HG03469 (cell line): ENCODE data around the gene NRXN3.

Source experiments
- ATAC-seq: cut with Tn5 transposase; IDR thresholded peaks from one replicate; pipeline ENCODE4 v1.9.1; 2021; ENCODE audit warnings: mild to moderate bottlenecking, moderate library complexity, moderate number of reproducible peaks; ENCODE audit not compliant: unreplicated experiment

NRXN3 gene

DNA sequence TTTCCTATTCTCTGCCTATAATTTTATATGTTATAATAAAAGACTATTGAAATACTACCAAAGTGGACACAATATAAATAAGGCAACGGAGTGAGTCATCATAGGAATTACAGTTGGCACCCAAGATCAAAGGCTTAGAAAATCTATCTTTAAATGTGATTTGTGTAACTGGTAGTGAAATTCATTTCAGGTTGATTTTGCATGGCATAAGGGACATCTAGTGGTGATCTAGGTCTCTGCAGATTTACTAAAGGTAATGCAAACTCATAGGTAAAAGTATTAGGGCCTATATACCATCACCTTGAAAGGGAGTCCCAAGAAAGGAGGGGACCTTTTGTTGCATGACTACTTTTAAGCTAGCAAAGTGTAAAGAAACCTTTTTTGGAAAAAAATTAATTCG, 527.2 kb downstream of the NRXN3 start:
- ATAC-seq, result no peak

DNA sequence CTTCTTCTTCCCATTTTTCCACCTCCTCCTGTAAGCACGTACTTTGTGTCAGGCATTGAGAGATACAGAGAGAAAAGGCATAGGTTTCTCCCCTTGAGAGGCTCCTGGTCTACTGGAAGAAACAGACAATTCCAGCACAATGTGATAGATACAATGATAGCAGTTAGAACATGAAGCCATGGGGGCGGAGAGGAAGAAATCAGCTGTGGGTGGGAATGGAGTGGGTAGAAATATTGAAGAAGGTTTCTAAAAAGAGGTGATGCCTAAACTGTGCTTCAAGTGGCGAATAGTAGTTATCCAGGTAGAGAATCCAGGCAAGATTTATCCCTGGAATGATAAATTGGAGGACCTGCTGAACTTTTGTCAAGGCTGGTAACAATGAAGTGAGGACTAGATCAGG, 528.8 kb downstream of the NRXN3 start:
- ATAC-seq, result no peak

DNA sequence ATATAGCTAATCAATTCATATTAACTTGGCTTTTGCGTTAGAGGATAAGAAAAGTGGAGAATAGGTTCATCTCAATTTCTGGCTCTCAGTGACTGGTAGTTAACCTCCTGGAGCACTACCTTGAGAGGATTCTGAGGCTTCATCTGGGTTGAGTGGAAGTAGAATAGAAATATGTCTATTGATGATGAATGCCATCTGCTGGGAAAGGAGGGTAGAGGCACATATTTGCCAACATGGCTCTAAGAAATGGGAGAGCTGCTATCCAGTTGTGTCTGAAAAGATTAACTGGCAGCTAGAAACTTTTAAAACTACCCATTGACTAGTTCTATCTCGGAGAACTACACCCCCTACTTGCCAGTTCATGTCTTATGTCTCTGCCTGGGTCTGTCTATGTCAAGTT, 530.1 kb downstream of the NRXN3 start:
- no peak for ATAC-seq

DNA sequence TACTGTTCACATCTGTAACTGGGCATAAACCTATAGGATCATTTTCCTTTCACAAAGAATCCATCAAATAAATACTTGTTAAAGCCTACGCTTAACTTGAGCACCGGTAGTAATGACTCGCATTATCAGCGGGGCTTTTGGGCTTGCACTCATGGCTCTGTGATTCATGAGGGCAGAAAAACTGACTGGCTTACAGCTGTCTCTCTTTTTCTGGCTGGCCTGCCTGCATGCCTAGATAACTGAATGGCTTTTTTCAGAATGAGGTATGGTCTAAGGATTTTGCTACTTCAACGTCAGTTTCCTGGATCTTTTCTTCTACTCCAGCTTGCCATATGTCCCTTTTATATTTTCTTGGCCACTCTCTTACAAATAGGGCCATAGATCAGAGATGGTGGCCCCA, 531.1 kb downstream of the NRXN3 start:
- no peak for ATAC-seq

DNA sequence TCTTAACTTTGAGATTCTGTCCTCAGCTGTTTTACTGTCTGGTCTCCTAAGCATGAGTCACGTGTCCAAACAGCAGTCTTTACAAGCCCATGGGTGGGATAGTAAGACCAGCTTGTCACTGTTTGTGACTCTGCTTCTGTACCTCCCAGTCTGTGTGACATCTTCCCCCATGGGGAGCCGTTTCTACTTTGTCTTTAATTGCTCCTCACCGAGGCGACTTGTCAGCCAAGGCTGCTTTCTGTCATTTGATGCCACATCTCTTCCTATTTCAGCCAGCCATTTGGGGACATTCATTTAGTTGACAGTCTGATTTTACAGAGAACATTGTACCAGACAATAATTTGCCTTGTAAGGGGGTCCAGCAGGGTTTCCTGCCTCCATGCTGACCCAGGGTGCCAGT, 534.8 kb downstream of the NRXN3 start:
- ATAC-seq, result no peak

DNA sequence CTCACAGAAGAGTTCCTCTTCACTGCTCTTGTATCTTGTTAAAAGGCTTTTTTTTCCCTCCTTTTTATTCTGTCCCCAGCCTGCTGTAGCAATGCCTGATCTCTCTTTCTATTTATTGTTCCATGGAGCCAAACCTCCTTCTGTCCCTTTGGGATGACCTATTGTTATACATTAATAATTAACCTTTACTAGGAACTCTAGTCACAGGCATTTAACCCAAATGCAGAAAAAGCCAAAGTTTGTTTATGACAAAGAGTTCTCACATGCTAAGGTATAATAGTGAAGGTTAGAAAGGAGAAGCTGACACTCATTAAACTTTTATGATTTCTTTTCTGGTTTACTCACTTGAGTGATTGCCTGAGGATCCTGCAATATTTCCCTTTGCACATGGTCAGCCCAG, 535.8 kb downstream of the NRXN3 start:
- no peak for ATAC-seq

DNA sequence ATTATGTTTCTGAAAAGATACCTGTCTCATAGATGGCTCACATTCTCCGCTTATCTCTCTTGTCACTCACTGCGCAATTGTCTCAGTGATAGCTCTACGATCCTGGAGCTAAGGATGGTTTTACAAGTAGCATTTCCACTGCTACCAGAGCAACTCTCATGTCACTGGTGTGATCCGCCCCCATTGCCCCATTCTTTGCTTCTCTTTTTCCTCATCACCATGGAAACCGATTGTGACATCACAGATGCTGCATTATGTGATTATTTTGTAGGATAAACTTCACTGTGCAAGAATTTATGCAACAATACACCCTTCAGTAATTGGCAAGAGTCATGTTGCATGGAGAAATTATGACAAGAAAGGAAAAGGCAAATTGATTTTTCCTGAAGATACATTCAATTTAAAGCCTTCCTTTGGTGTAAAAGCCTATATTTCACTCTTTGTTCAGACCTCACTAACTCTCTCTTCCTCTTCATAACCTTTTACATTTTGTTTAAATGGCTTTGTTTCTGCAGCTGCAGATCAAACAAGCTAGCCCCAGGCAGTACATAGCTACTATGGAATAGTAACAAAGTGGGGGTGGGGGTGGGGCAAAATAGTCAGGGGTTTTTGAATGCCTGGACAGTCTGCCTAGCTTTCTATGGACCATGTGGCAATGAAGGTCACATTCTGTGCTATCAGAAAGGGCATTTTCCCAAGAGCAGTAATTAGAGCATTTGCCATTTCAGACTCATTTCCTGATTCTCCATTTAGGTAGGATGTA, 539.8 kb downstream of the NRXN3 start:
- no peak for ATAC-seq

DNA sequence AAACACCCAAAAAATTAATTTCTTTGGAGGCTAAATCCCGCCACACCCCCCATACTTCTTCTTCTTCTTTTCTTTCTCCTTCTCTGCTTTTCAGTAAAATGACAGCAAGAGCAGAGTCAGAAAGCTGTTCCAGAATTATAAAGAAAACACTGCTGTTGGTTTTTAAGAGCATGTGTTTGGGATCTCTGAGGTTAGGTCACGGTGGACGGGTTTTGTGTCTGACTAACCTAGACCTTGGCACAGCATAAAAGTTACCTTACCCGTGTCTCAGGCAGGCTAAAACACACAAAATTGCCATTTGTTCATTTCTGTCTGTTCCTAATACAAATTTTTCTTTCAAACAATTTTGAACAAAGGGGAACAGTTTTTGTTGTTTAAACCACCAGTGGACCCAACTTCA, 540.8 kb downstream of the NRXN3 start:
- ATAC-seq, result no peak

DNA sequence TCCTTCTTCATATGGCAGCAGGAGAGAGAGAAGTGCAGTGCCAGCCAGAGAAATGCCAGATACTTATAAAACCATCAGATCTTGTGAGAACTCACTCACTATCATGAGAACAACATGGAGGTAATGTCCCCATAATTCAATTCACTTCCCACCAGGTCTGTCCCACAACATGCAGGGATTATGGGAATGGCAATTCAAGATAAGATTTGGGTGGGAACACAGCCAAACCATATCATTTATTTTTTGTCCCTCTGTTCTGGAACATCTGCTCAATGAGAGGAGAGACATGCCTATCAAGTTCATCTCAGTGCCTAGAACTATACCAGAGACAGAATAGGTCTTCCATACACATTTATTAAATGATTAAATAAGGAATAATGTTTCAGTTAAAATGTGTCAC, 543.5 kb downstream of the NRXN3 start:
- ATAC-seq, result no peak

DNA sequence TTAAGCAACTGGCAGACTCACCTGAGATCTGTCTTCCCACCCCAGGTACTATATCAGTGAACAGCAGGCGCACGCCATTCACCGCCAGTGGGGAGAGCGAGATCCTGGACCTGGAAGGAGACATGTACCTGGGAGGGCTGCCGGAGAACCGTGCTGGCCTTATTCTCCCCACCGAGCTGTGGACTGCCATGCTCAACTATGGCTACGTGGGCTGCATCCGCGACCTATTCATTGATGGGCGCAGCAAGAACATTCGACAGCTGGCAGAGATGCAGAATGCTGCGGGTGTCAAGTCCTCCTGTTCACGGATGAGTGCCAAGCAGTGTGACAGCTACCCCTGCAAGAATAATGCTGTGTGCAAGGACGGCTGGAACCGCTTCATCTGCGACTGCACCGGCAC, 544.5 kb downstream of the NRXN3 start:
- no peak for ATAC-seq

DNA sequence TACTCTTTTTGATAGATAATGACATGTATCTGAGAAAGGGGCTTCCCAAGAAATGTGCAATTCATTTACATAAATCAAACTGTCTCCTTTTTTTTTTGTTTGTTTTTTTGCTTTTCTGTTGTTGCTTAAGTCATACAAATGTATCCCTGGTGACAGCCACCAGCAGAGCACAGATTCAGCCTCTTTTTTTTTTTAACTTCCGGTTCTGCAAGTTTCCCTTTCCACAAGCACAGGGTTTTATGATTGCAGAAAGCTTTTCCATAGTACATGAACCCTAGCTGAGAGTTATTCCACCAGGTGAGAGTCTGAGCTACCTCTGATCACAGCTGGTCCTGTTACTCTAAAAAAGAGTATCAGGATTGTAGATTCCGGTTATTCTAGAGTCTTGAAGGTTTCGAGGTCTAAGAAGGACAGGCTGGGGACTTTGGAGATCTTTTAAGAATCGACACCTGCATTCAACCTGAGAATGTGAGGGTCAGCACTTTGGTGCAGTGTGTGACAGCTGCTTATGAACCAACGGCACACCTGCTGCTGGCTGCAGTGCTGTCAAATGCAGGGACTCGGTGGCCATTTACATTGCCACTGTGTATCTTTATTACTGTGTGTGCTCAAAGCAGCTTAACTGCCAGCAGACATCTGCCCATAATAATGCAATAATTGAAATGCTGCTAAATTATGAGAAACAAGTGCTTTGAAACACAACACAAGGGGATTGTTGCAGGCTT, 551.7 kb downstream of the NRXN3 start:
- ATAC-seq, result no peak

DNA sequence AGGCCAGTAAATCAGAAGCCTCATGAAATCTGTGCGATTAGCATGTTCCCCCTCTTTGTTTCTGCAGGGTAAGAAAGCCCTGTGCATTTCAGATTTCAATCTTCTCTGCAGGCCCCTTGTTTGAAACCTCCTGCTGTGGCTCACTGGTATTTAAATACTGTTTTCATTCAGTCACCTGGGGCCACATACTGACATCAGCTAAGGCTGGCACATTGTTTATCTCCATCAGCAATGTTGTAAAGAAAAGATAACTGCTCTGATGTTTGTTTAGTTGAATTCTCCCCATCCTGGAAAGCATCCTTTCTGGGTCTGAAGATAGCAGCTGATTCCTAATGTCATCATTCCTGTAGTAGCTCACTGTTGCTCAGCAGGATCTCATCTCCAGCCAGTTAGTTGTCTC, 554.9 kb downstream of the NRXN3 start:
- no peak for ATAC-seq

DNA sequence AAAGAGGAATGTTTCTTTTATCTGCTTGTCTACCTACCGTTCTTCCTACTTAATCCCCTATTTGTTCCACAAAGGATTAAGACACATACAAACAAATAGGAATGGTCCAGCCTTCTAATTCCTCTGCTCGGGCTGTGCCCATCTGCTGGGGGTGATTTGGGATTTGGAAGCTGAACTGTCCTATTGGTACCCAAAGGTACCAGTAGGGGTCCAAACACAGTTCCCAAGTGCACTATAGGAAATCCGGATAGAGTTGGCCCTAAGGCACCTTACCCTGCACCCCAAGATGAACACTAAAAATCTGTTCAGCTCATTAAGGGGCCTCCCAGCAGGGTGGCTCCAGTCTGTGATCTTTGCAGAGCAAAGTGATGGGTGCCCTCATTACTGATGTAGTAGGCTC, 566.9 kb downstream of the NRXN3 start:
- ATAC-seq, result no peak

DNA sequence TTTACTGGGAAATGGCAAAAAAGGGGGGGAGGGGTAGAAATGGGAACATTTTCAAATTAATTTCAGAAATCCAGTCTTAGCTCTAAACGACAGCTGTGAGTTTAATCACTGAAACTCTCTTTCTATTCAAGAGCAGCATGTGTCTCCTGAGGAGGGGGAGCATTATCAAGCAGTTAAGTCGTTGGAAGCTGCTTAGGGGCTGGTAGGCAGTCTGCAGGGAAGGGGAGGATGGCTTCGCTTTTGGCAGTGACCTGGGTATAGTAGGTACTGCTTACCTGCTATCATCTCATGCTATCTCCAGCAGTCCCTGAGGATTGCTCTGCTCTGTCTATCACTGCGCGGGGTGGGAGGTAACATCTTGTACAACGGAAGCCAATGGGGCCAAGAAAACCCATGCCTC, 567.4 kb downstream of the NRXN3 start:
- no peak for ATAC-seq

DNA sequence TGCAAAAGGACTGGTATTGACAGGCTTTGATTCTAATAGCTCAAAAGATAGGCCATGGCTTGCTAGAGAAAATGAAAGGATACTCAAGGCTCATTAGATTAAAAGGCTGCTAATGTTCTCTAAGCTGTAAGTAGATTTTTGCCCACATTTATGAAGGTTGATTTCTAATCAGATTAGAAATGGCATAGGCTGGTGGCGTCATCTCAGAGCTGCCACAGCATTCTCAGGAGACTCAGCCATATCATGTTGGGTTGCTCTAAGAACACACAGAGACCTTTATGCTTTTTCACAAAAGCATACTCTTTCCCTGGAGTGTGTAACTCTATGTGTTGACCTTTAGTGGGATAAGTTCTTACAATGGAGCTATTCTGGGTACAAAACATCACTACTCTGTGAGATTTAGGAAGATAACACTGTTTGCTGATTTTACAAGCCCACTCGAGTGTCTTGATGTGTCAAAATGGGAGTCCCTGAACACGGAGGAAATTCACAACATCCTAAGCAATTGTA, 576.0 kb downstream of the NRXN3 start:
- ATAC-seq, result no peak

DNA sequence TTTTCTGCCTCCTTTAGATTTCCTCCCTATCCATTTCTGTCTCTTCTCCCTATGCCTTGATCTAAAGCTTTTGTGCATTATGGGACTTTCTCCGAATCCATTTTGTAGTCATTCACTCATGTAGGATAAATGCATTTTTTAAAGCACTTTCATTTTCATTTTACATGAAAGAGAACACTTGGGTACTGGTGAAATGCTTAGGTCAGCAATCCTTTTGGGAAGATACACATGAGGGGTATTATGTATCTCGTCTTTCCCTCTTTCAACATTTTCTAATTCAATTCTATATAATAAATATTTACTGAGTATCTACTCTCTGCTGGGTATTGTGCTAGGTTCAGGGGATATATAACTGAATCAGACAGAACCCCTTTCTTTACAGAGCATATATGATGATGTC, 577.6 kb downstream of the NRXN3 start:
- ATAC-seq, result no peak

DNA sequence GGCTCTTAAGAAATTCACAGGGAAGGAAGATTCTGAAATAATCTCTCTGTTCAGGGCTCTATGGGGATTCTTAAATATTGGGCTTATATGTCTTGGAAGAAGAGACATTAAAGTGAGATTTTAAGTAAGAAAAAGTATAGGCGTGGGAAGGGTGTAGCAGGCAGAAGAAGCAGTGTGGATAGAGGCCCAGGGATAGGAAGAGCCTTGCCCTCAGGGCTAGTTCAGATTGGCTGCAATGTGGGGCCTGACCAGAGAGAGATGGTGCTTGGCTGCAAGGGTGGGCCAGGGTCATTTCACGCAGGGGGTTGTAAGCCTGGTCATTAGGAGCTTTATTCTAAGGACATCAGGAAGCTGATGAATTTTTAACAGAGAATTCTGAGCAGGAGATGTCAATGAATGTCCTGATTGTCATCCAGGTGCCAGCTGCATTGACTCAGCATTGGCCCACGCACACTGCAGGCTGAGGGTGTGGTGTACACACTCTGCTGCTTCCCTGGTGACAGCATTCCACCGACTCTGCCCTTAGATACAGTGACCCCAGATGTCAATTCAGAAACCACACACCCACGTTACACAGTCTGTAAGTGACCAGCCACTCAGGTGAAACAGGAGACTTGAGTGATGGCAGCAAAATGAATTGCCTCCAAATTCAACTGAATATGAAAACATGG, 582.5 kb downstream of the NRXN3 start:
- no peak for ATAC-seq

DNA sequence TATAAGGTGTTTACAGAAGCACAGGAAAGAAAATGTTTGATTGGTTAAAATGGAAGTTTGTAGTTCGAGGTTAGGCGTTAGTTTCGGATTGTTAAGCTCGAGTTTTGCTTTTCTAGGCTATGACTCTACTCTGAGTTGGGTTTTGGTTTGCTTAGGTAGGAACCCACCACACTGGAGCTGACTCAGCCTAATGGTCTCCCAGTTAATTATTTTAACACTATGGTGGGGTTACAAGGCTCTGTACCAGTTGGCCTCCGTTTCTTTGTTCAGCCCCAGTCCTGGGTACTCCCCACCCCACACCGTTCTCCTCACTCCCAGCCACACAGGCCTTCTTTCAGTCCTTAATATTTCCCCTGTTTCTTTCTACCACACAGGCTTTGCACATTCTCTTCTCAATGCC, 583.9 kb downstream of the NRXN3 start:
- ATAC-seq, result no peak

DNA sequence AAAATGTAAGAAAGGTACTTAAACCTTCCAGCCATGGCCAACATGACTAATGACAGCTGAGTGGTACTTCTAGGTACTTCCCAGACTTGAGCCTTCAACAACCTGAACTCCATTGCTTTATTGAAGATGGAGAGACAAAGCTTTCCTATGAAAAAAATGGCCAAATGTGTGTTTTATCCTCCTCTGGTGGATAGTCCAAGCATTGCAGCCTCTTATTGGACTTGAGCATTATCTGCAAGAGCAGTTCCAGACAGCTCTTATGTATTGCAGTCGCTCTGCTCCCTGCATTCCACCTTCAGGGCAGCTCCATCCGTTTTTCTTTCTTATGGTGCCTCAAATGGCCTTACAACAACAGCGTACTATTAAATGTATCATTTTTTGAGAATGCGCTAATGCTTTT, 588.2 kb downstream of the NRXN3 start:
- ATAC-seq, result peak; percentile 90

DNA sequence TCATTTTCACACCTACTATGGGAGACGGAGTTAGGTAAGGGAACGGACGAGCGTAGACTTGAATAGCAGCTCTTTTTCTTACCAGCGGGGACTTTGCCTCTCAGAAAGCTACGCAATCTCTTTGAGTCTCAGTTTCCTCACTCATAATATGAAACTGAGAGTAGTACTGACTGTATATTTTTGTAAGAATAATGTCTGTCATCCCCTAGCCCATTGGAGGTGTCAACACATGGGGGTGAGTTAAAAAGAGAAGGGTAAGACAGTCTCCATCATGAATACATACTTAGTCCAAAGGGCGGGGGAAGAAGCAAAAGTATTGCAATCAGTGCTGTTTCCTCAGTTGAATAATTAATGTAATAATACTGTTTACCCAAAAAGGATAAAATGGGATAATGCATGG, 592.2 kb downstream of the NRXN3 start:
- ATAC-seq, result no peak

DNA sequence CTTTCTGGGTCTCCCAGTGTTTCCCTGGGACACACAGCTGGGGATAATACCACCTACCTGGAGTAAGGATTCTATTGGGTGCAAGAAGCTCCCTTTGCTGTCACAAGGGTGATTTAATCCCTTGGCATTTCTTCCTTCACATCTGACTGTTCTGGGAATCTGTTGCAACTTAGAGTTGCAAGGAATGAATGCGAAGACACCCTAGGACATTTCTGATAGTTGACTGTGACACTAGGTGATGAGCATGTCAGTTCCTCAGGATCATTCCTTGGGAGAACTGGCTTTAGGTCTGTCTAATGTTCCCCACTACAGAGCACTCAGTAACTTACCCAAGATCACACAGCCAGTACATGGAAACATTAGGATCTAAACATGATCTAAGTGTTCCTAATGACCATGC, 593.6 kb downstream of the NRXN3 start:
- no peak for ATAC-seq

DNA sequence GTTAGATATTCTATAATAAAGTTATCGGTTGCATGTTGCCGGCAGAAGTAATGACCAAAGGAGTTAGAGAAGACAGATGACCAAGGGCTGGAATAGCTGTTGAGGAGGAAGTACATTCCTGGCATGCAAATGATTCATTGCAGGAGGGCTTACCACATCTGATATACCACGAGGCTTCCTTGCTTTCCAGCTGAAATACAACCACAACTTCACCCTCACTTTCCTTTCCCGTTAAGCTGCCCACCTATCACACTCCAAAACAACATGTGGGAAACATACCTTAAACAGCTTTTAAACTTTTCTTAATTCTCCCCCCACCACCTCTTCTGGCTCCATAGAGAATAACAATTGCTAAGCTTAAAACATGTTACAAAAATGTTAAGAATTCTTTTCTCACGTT, 594.1 kb downstream of the NRXN3 start:
- no peak for ATAC-seq
